AG04450 (cell line): ENCODE measurements around the gene MIGA1. TPM values are rescaled to one million over a fixed set of nuclear protein-coding genes. Genes with fewer than 3 reads are reported as not detected.

ENCODE experiments used
- CTCF ChIA-PET: fragments of 300-600, 350-600 bp; formaldehyde crosslinking; extraction: SDS; loops from one replicate; lab custom pipeline; 2022; ENCODE audit warnings: antibody characterized with exemption, inconsistent platforms; lab: Charles Lee
- POLR2A ChIA-PET: fragments of 350-600 bp; formaldehyde crosslinking; extraction: SDS; loops from one replicate; lab custom pipeline; 2021; ENCODE audit warnings: antibody characterized with exemption, inconsistent platforms; lab: Yijun Ruan, JAX
- DNase-seq: peaks from one replicate; pipeline ENCODE4 v3.0.0-alpha.2; 2011; ENCODE audit warnings: low read depth, low spot score
- H3K27ac ChIP-seq: one replicate; pipeline ENCODE4 v1.5.1; 2012; ENCODE audit warnings: low read depth, low read length, control low read depth
- H3K27me3 ChIP-seq: one replicate; pipeline ENCODE4 v1.6.0; 2012; ENCODE audit warnings: low read length; ENCODE audit not compliant: control insufficient read depth, insufficient read depth
- H3K4me3 ChIP-seq: 2 replicates; pipeline ENCODE4 v1.5.1; 2011; ENCODE audit warnings: mild to moderate bottlenecking, low read depth, low read length, control low read depth
- H3K9me3 ChIP-seq: 2 replicates; pipeline ENCODE4 v1.5.1; 2012; ENCODE audit warnings: low read length; ENCODE audit not compliant: control insufficient read depth, insufficient read depth
- CTCF ChIP-seq: IDR thresholded peaks from 2 replicates; pipeline ENCODE4 v1.5.1; 2011; ENCODE audit warnings: low read depth, low read length, control low read depth, inconsistent platforms
- polyA plus RNA-seq: library from polyadenylated mRNA; depleted of rRNA; stranded (reverse); fragments of >200 nt; gene quantifications from 2 replicates; pipeline ENCODE4 v1.2.3, GENCODE V29; 2011; rRNA removed

The MIGA1 gene
- polyA plus RNA-seq, 1 experiment = 5.5 TPM

- POLR2A ChIA-PET = no interaction called here
- Histone ChIP-seq H3K27me3 (no peaks in the 10 kb centered on the region), H3K27ac (no peak overlapping the region), H3K9me3 (no peaks in the 10 kb centered on the region), H3K4me3 (no peak overlapping the region)
- no peak for TF ChIP-seq CTCF
- CTCF ChIA-PET = no interaction called here
- DNase-seq = no peak
Observed at GRCh38 chr1:77925956-77926355, 146.5 kb downstream of the MIGA1 start.

- ChIA-PET POLR2A (no interaction called here), CTCF (no interaction called here)
- Histone ChIP-seq H3K9me3 (no peaks in the 10 kb centered on the region), H3K4me3 (no peak overlapping the region), H3K27me3 (no peaks in the 10 kb centered on the region), H3K27ac (no peak overlapping the region)
- TF ChIP-seq CTCF = no peak
- no peak for DNase-seq
Observed at GRCh38 chr1:77926561-77927357, 147.3 kb downstream of the MIGA1 start.

- Histone ChIP-seq H3K9me3 (no peaks in the 10 kb centered on the region), H3K27ac (no peak overlapping the region), H3K4me3 (no peak overlapping the region), H3K27me3 (no peaks in the 10 kb centered on the region)
- POLR2A ChIA-PET = no interaction called here
- no peak for TF ChIP-seq CTCF
- CTCF ChIA-PET = no interaction called here
- DNase-seq = no peak
Observed at GRCh38 chr1:77927414-77927813, 148.0 kb downstream of the MIGA1 start.

Other genes with a start within 250 kb of the MIGA1 start
- gene ZZZ3, start 97.0 kb upstream of the MIGA1 start, polyA plus RNA-seq = 31.2 and 46.2 TPM in 2 replicates
- gene USP33, start 19.8 kb upstream of the MIGA1 start, polyA plus RNA-seq = 57.7 and 86.0 TPM in 2 replicates
- gene NEXN, start 109.0 kb downstream of the MIGA1 start, polyA plus RNA-seq = 28.6 and 39.9 TPM in 2 replicates
- gene FUBP1, start 199.4 kb downstream of the MIGA1 start, polyA plus RNA-seq = 123 and 142 TPM in 2 replicates
- 35.1 and 51.6 TPM in 2 replicates for gene DNAJB4, start 225.3 kb downstream of the MIGA1 start, polyA plus RNA-seq